ENCODE data around the gene PPP3CB.

GRCh38 chr10:73413108-73413527, 82.7 kb downstream of the PPP3CB start:
- TF ChIP-seq CTCF (conservative IDR thresholded peaks at IDR 0.05) (no peak), EZH2 (IDR thresholded peaks at IDR 0.05; ENCODE audit: low read depth) (no peak)

Measured in PC-9 (cell line).